GM19397 (cell line): ENCODE results near the gene AP4S1.
A peak's percentile ranks its signal among the peaks of the same experiment; 100 is the strongest.
"Not testable (repeated sequence)": the region's sequence is repeated elsewhere in the genome, so short reads cannot be mapped to it uniquely, and the experiment has no call there.

ENCODE experiments used
- ATAC-seq: cut with Tn5 transposase; IDR thresholded peaks from one replicate; pipeline ENCODE4 v1.9.1; 2021; ENCODE audit warnings: mild to moderate bottlenecking, moderate library complexity; ENCODE audit not compliant: unreplicated experiment

AP4S1 gene

GRCh38 chr14:31080484-31080883, 55.0 kb downstream of the AP4S1 start:
- no peak for ATAC-seq

- no peak for ATAC-seq
Measured at GRCh38 chr14:31083781-31084180, 58.3 kb downstream of the AP4S1 start.

- ATAC-seq, result peak; percentile 93
Measured at GRCh38 chr14:31084385-31084784, 58.9 kb downstream of the AP4S1 start.

DNA sequence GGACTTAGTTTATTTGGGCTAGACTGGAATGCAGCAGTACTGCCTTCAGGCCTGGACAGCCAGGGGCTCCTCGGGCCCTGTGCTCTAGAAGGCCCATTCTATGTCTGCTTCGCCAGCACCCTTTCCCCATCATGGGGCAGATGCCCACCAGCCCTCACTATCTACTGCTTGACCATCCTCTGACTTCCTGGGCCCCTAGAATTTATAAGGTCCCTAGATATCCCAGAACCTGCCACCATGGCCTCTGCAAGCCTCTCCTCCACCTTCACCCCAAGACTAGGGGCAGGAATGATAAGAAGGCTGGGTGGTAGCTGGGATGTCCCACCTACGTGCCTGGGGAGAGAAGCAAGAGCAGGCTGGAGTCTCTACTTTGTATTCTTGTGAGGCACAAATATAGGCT, 59.6 kb downstream of the AP4S1 start:
- no peak for ATAC-seq

DNA sequence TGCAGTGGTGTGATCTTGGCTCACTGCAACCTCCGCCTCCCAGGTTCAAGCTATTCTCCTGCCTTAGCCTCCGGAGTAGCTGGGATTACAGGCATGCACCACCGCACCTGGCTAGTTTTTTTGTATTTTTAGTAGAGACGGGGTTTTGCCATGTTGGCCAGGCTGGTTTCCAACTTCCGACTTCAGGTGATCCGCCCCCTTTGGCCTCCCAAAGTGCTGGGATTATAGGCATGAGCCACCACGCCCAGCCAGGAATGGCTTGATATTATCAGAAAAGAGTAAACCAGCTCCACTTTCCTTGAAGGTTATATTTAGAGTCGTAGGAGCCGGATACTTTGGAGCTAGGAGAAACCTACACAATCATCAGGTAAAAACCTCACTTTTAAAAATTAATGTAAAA, 61.0 kb downstream of the AP4S1 start:
- not testable (repeated sequence) for ATAC-seq

DNA sequence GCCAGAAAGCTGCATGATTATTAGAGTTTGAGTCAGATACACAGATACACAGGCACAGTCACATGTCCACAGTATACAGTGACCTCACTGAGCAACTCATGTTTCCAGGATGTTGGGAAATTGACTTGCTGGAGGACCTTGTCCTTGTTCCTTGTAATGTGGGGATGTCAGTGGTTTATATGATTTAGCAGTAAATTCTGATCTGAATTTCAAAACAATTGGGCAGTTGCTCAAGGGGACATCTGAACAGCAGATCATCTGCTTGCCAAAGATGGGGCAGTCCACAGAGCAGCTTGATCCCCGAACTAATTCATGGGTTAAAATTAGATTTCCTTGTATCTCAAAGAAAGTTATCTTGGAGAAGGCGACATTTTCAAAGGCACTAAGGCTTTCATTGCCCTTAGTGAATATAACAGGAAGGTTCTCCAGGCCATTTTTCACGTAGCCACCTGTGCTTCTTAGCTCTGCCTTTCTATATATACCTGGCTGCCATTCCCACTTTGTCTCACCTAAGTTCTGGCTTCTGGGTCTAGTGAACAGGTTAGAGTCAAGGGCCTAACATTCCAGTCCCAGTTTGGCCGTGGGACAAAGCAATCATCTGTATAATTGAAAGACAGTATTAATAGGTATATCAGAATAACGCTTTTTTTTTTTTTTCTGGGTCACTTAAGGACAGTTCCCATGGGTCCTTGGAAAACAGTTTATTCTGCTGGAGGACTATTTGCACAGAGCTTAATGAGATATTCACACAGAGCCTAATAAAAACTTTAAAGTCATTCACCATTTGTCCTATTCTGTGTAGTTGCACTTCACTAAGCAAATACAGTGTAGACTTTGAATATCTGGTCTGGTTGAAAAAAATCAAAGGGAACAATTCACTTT, 65.7 kb downstream of the AP4S1 start:
- ATAC-seq, result no peak

DNA sequence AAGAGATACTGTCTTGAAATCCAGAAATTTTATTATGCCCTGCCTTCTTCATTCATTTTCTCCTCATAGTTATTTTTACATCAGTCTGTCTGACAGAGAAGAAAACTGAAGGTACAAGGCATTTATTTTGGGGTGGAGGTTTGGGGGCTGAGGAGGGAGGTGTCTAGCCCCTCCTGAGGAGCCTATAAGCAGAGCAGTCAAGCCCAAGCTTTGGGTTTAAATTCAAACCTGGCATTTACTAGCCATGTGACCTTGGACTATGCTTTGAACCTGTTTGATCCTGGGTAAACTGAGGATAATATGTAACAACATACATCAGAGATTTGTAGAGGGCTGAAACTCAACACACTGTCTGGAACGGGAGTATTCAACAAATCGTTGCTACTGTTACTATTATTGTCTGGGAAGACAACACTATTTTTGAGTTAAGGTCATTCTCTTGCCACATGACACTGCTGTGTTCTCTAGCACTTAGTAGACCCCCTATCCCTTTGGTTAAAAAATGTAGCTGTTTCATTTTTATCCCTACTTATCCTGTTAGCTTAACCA, 66.8 kb downstream of the AP4S1 start:
- ATAC-seq, result no peak

- not testable (repeated sequence) for ATAC-seq
Measured at GRCh38 chr14:31093884-31094839, 68.7 kb downstream of the AP4S1 start.

DNA sequence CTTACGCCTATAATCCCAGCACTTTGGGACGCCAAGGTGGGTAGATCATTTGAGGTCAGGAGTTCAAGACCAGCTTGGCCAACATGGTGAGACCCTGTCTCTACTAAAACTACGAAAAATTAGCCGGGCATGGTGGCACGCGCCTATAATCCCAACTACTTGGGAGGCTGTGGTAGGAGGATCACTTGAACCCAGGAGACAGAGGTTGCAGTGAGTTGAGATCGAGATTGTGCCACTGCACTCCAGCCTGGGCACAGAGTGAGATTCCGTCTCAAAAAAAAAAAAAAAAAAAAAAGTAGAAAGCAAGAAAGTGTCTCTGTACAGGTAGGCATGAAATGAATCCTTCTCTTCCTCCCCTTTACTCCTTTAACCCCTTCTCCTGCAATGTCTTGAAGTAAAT, 70.4 kb downstream of the AP4S1 start:
- ATAC-seq, result not testable (repeated sequence)

- ATAC-seq, result no peak
Measured at GRCh38 chr14:31096255-31096654, 70.8 kb downstream of the AP4S1 start.

- no peak for ATAC-seq
Measured at GRCh38 chr14:31097081-31097480, 71.6 kb downstream of the AP4S1 start.

GRCh38 chr14:31106768-31107167, 81.3 kb downstream of the AP4S1 start:
- no peak for ATAC-seq

- no peak for ATAC-seq
Measured at GRCh38 chr14:31109257-31109656, 83.8 kb downstream of the AP4S1 start.

DNA sequence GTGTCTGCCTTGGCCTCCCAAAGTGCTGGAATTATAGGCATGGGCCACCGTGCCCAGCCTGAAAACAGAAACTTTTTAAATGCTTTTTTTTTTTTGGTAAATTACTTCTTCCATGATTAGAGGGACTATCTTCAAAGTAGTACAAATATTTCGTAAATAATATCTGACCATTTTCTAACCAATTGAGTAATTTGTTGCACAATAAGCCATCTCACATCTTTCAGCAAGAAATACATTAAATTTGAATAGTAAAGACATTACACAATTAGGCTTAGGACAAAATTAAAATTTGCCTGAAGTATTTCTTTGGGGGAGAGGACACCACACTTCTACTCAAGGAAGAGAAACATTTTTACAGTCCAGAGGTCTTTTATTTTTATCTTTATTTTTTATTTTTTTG, 85.4 kb downstream of the AP4S1 start:
- no peak for ATAC-seq

- ATAC-seq, result no peak
Measured at GRCh38 chr14:31113794-31114193, 88.3 kb downstream of the AP4S1 start.

DNA sequence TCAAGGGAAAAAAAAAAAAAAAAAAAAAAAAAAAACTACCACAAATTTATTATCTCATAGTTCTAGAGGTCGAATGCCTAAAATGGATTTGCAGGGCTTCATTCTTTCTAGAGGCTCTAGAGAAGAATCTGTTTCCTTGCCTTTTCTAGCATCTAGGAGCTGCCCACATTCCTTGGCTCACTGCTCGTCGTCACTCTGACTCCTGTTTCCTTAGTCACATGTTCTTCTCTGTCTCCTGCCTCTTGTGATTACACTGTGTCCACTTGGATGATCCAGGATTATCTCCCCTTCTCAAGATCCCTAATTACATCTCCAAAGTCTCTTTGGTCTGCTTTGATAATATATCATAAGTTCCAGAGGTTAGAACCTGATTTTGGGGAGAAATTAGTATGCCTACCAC, 93.4 kb downstream of the AP4S1 start:
- ATAC-seq, result no peak

- no peak for ATAC-seq
Measured at GRCh38 chr14:31122098-31122611, 96.7 kb downstream of the AP4S1 start.

DNA sequence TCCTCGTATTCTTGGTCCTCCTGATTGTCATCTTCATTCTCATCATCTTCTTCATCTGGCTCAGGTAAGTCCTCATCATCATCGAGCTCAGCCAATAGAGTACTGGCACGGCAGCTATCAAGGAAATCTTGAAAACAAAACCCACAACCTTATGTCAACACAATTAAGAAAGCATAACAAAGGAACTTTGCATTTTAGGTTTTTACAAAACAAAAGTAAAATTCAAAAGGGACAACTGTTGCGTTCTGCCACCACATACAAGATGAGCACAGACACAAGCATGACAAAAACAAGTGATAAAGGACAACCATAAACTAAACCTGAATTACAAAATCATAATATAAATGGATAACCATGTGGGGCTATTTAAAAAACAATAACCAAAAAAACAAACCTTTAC, 97.5 kb downstream of the AP4S1 start:
- no peak for ATAC-seq

DNA sequence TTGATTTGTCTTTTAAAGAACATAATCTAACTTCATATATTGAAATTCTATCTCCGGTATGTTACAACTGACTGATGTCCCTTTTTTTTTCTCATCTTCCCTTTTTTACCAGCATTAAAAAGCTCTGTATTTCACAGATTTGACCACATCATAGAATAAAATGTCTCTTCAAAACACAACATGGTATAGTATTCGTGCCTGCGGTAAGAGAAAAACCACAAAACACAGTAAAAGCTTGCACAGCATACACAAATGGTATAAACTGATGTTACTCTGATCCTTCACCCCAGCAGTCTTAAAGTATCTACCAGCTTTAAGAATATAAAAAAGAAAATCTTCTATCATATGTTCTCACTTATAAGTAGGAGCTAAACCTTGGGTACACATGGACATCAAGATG, 98.7 kb downstream of the AP4S1 start:
- no peak for ATAC-seq

GRCh38 chr14:31125231-31125630, 99.8 kb downstream of the AP4S1 start:
- ATAC-seq, result no peak

DNA sequence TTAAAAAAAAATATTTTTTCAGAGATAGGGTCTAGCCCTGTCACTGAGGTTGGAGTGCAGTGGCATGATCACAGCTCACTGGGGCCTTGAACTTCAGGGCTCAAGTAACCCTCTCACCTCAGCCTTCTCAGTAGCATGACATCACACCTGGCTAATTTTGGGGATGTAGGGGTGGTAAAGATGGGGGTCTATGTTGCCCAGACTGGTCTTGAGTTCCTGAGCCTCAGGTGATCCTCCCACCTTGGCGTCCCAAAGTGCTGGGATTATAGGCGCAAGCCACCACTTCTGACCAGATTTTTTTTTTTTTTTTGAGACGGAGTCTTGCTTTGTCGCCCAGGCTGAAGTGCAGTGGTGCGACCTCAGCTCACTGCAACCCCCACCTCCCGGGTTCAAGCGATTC, 101.2 kb downstream of the AP4S1 start:
- ATAC-seq, result no peak
